HG03575 (cell line): ENCODE results near the gene OR10Z1.

Experiments
- ATAC-seq: cut with Tn5 transposase; IDR thresholded peaks from one replicate; pipeline ENCODE4 v1.9.1; 2021; ENCODE audit not compliant: unreplicated experiment, insufficient number of reproducible peaks, low FRiP score; ENCODE audit errors: extremely low read depth

The OR10Z1 gene

DNA sequence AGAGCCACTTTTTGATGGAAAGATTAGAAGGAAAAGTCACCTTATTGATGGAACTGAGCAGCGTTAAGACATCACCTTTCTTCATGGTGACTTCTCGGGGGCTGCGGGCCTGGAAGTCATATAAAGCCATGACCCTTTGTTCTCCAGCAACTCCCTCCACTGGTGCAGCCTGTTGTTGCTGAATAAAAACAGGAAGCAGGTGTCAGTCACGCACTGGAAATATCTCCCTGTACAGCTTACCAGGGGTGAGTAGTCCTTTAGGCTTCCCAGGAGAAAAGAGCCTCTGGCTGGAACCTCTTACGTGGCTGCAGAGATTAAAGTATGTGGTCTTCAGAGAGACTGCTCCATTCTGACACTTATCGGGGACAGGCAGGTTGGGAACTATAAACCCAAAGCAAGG, 49.5 kb downstream of the OR10Z1 start:
- no peak for ATAC-seq
